Limb (tissue), 2 donors: ENCODE data around the gene ZNF367.

Experiments used
- DNase-seq, 2 donors: peaks; one replicate each; pipeline ENCODE4 v3.0.0-alpha.2; 2016; ENCODE audit errors: extremely low spot score in 2 of 2

ZNF367 gene

DNA sequence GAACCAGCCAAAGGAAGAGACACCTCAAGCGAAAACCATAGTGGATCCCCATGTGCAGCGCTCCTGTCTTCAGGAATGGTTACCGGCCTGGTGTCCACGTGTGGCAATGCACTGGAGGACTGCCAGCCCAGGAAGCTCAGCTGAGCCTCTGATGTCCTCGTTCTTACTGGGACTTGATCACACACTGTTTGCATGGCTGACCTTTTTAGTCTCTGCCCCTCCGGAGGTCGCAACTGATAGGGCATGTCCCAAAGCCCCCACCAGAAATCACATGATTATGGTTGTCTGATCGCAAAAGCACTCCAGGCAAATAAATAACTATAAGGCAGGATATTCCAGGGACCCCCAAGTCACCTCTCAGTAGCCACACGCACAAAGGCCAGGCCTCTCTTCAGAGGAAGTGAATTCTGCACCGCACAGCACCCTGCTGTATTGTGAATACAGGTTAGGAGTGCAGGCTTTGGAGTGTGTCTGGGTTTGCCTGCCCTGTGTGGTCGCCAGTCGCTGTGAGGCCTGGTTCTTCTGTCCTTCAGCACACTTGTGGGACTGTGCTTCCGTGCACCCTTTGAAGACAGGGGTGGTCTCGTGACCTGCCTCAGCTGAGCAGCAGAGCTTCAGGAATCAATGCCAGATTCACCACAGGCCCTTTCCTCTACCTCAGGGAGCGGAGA, 18.4 kb upstream of the ZNF367 start:
- no peak for DNase-seq

DNA sequence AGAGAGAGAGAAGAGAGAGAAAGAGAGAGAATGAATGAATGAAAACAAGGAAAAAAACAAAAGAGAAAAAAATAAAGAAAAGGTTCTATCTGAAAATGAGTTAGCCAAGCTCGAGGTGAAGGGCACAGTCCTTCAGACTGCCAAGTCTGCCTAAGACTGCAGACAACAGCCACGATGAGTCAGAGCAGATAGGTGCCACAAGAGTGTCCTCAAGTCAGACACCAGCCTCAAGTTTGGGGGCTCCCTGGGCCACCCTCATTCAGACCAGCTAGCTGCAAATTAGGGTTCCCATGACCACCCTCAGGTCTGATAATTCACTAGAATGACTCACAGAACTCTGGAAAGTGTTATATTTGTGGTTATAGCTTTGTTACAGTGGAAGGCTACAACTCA, 17.9 kb upstream of the ZNF367 start:
- no peak for DNase-seq

DNA sequence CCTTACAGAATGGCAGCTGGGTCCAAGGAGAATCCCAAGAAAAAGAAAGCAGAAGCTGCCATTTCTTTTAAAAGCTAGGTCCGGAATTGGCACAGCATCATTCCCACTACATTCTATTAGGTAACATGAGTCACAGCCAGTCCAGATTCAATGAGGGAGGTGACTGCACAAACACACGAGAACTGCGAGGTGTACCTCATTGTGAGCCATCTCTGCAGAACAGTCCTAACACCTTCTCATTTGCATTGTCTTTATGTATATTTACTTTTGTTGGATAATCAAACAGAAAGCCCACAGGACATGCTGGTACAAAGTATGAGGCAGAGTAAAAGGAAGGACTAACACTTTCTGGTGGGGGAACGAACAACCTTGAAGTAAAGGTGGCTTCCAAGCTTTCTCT, 17.2 kb upstream of the ZNF367 start:
- DNase-seq, result no peak

DNA sequence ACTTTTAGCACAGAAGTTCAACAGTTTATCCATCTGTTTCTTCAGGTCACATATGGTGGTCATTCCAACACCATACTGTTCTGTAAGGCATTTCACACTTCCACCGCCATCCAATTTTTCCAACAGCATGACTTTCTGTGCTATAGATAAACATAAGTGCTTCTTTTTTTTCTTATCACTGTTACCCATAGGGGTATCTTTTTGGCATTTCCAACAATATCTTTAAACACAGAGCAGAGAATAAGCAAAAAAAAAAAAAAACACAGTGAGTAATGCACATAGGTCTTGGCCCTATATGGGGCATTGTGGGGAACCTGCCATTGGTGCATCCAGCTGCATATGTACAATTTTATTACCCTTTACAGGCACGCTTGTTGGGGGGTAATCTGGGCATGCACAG, 12.2 kb upstream of the ZNF367 start:
- DNase-seq, result no peak

DNA sequence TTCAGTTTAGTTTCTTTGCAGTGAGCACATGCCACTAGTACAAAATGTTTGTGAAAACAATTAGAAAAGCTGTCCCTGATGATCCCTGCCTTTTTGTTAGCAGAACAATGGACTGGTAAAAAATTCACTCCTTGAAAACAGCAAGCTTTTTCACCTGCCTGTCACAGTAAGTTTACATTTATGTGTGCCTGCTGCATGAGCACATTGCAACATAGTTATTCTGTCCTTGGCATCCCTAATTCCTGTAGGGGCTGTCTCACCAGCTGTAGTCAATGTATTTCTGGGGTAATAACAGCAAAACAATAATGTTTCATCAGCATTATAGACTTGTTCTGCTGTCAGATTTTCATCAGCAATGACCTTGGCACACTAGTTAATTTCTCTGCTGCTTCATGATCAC, 11.6 kb upstream of the ZNF367 start:
- DNase-seq, result no peak

DNA sequence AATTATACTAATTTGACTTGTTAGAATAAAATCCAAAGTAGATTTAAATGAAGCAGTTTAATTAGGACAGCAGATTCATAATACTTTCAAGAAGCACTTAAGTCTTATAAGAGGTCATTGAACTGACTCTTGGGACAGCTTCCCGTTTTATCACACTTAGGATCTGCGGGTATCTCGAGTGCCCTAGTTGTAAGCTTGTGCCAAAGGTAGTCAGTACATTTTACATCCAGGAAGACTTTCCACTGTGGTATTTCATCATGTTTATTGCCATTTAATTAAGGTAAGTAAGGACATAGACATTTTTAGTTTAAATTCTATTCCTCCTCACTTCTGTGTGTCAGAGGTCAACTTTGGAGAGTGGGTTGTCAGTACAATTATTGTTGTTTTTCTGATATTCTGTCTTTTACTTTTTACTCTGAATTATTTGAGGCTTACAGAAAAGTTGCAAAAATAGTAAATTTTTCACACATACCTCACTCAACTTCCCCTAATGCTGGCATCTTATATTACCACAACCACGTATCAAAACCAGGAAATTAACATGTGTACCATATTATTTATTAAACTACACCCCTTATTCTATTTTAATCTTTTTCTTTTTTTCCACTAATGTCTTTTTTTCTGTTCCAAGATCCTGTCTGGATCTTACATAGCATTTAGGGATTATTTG, 7.5 kb upstream of the ZNF367 start:
- no peak for DNase-seq

DNA sequence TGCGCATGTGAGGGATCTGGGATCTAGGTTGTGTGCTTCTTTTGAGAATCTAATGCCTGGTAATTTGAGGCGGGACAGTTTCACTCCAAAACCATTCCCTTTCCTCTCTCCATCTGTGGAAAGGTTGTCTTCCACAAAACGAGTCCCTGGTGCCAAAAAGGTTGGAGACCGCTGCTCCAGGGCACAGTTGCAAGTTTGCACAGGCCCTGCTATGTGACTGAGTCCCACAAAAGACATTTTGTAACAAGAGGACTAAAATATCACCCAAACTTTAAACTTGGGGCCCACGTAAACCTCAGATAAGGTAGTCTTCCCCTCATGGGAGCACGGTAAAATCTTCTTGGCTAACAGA, 5.8 kb upstream of the ZNF367 start:
- no peak for DNase-seq

DNA sequence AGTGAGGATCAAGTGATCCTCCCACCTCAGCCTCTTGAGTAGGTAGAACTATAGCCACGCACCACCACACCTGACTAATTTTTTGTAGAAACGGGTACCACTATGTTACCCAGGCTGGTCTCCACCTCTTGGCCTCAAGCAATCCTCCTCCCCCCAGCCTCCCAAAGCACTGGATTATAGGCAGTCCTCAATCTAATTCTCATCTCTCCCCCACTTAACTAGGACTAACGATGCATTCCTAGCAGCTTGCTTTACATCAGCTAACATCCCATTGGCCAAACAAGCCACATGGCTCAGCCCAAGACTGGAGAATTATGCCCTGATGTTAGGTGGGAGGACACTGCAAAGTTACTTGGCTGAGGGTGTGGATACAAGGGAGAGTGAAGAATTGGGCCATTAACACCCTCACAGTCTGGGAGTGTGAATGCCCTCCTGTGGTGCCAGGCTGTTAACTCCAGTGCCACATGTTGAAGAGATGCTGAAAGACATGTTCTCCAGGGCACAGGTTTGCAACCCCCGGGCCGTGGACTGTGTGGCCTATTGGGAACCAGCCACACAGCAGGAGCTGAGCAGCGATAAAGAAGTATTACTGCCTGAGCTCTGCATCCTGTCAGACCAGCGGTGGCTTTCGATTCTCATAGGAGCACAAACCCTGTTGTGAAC, 5.3 kb upstream of the ZNF367 start:
- DNase-seq, result no peak

DNA sequence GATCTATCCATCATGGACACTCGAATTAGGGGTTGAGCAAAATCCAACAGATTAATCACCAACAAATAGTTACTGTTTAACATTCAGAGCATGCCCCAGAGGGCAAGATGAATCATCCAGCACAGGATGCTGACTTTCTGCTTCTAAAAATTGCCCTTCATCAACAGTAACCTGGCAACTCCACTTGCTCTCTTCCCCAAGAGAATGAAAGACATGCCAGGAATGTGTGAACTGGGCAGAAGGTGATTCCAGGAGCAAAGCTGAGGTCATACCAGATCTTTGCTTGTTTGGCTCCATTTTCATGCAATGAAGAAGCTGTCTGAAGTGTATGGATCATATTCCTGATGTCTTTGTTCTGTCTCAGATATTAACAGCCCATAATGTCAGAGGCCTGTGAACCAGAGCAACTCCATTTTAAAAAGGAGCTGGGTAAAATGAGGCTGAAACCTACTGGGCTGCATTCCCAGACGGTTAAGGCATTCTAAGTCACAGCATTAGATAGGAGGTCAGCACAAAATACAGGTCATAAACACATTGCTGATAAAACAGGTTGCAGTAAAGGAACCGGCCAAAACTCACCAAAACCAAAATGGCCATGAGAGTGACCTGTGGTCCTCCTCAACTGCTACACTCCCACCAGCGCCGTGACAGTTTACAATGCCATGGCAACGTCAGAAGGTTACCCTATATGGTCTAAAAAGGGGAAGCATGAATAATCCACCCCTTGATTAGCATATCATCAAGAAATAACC, 2.5 kb upstream of the ZNF367 start:
- DNase-seq, result peak in 1 of 2 donors; percentile 49

DNA sequence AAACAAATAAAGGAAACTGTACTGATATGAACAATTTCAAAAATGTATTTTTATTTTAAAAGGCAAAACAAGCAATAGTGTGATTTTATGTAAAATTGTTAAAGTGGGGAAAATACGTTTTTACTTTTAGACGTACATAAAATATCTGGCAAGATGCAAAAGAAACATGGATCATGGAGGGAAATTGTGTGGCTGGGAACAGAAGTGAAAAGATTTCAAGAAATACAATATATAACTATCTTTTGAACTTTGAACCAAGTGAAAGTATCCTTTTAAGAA, 1.5 kb upstream of the ZNF367 start:
- DNase-seq, result no peak

DNA sequence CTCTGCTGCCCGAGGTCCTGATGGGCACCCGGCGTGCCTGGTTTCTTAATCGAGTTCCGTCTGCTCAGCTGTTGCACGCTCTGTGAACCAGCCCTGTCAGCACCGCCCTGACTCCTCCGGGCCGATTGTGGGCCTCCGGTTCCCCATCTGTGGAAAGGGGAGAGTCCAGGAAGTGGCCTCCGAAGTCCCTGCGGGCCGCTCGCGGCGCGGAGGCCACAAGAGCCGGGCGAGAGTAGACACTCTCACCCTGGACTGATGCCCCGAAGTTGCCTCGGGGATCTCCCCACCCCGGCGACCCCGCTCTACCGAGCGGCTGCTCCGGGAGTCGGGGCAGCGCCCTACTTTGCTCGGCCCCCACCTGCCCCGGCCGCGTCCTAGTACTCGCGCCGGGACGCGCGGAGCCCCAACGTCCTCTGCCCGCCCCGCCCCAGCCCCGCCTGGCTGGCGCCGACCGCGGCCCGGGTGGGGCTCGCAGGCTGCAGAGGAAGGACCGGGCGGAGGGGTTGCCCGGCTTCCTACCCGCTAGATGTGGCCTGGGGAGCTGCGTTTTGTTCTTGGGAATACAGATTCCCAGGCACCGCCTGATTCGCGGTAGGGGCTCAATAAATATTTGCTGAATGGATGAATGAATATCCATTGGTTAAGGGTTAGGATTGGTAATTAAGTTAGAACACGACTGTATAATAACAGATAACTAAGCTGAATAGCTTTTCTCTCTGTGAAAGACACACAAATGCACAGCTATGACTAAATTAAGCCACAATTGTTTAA, 935 bp upstream of the ZNF367 start:
- peak; percentile 52 to 77 for DNase-seq

DNA sequence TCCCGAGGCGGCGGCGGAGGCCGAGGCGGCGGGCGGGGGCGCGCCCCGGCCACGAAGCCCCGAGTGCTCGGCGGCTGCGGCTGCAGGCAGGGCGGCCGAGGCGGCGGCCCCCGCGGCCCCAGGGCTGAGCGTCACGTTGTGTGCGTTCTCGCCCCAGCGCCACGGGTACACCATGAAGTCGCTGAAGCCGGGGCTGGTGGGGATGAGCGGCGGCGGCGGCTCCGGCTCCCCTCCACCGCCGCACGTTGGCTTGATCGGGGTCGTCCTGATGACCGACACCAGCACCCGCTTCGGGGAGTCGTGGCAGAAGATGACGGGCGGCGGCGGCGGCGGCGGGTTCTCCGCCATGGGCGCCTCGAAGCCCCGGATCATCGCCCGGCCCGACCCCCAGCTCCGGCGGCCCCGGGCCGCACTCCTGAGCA, 498 bp downstream of the ZNF367 start:
- no peak for DNase-seq

DNA sequence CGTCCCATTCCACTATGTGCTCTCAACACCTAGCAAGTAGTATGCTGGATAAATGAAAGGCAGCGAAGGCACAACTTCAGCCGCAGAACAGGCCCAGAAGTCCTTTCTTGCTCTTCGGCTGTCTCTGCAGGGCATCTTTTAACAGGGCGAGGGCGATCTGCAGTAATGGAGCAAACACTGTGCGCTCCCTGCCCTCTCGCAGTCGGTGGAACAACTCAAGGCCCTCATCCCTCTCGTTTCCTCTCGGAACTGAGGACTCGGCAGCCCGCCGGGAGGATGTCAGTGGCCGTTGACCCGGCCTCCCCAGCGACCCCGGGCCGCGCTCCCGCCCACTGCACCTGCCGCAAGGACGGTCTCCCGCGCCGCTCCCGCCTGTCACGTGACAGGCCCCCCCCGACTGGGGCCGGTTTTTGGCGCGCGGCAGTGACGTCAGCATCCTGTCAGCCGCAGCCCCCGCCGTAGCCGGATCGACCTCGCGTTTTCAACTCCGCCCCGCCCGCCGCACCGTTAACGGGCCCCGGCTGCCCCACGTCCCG, 1.1 kb downstream of the ZNF367 start:
- peak; percentile 87 to 96 for DNase-seq

DNA sequence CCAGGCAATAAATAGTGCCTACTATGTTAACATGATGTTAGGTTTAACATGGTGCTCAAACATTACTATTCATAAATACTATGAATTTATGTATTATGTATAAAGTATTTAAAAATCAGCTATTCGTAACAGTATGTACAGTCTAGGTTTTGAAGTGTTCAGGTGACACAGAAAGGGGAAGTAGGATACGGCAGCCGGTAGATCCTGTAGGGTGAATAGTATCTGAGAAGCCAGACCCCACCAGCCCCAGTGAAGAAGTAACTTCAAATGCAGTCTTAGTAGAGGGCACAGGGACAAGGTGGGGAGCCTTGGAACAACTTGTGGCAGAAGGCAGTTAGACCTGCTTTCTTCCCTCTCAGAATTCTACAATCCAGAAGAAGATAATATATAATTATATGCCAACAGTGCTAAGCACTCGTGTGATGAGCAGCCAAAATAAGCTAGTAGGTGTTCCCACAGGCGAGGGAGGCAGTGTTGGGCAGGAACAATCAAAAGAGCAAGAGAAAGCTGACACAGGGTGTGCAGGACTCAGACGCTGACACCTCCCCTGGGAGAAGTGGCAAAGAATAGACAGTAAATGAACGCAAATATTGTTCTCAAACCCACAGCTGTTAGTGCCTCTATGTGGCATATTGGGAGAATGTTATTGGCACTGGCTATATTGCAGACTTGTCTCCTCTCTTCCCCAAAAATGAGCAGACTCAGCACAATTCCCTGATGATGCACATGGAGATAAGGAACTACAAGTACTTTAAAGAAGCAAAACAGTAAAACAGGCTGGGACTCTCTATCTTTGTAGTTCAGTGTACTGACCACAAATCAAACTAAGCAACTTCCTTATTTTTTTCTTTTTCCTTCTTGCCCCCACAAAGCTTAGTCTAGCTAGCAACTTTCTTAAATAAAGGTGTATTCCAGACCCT, 4.6 kb downstream of the ZNF367 start:
- DNase-seq, result no peak

DNA sequence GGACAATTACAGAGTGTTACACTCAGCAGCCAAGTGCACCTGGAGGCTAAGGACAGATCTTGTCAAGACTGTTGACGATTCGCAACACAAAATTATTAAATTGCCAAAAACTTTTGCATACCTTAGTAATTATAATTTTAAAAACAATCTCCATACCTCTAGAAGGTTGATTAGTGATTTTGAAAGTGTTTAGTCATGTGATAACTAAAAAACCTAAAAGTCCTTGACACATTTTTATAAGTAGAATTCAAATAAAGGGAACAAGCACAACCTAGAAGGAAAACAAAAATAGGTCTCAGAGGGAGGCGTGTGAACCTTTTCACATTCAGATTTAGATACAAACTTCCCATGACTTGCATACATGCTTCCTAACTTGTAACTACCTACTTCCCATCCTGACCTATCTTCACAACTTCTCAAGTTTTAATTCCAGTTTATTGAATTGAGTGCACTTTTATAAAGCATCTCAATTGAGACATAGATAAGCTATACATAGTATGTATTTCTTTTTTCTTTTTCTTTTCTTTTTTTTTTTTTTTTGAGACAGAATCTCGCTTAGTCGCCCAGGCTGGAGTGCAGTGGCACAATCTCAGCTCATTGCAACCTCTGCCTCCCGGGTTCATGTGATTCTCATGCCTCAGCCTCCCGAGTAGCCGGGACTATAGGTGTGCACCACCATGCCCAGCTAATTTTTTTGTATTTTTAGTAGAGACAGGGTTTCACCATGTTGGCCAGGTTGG, 5.8 kb downstream of the ZNF367 start:
- DNase-seq, result no peak

DNA sequence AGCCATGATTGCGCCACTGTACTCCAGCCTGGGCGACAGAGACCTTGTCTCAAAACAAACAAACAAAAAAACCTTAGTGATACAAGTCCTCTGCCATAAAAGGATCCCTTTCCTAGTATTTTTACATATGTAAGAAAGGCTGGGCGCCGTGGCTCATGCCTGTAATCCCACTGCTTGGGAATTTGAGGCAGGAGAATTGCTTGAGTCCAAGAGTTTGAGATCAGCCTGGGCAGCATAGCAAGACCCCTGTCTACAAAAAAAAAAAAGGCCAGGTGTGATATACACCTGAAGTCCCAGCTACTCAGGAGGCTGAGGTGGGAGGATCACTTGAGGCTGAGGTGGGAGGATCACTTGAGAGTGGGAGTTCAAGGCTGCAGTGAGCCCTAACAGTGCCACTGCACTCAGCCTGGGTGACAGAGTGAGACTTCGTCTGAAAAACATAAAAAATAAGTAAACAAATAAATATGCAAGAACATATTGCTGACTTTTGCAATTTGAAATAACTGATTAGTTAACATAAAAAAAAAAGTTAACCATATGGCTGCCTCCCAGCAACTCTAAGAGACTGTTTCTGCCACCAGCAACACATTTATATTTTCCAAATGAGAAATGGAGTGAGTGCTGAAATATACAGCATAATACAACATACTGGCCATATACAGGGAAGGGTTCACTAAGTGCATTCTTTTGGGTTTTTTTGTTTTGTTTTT, 6.9 kb downstream of the ZNF367 start:
- no peak for DNase-seq

DNA sequence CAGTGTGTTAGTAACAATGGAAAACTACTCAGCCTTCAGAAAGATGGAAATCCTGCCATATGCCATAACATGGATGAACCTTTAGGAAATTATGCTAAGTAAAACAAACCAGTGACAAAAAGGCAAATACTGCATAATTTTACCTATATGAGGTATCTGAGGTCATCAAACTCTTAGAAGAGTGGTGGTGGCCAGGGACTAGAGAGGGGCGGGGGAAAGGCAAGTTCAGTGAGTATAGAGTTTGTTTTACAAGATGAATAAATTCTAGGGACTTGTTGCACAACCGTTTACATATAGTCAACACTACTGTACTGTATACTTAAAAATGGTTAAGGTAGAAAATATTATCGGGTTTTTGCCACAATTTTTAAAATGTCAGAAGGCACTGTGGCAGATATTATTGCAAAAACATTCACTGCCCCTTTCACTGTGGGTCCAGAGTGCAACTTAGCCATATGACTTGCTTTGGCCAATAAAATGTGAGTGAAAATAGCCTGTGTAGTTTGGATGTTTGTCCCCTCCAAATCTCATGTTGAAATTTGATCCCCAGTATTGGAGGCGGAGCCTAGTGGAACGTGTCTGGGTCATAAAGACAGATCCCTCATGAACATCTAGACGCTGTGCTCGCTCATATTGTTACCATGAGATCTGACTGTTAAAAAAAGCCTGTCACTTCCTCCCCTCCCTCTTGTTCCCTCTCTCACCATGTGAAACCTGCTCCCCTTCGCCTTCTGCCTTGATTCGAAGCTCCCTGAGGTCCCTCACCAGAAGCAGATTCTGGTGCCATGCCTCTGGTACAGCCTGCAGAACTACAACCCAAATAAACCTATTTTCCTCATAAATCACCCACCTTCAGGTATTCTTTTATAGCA, 9.5 kb downstream of the ZNF367 start:
- no peak for DNase-seq
